ENCODE data around the gene FGD6.

Gene FGD6

GRCh38 chr12:95220726-95221125 lies 3.5 kb upstream of the FGD6 start:
- Histone ChIP-seq H4K20me1 (peaks cover 70% of the 10 kb centered on the region), H3K9ac (no peak overlapping the region), H3K4me1 (peaks cover 22% of the 10 kb centered on the region), H3K9me3 (0 out of 2 replicates have a peak, but pooled peaks cover 3% of the 10 kb centered on the region), H3K4me3 (no peak overlapping the region), H3K27ac (no peak overlapping the region), H3K36me3 (peaks cover 26% of the 10 kb centered on the region), H3K4me2 (no peak overlapping the region), H3K27me3 (no peaks in the 10 kb centered on the region)
- TF ChIP-seq Cebpa-rat (IDR thresholded peaks at IDR 0.05): no peak

DNA sequence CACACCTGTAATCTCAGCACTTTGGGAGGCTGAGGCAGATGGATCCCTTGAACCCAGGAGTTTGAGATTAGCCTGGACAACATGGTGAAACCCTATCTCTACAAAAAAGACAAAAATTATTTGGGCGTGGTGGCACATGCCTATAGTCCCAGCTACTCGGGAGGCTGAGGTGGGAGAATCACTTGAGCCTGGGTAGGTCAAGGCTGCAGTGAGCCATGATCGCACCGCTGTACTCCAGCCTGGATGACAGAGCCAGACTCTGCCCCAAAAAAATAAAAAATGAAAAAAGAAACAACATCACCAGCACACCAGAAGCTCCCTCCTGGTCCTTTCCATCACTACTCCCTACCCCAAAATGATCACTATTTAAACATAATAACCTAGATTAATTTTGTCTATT lies 2.9 kb upstream of the FGD6 start:
- Histone ChIP-seq H3K4me3 (no peak overlapping the region), H4K20me1 (peaks cover 64% of the 10 kb centered on the region), H3K9me3 (0 out of 2 replicates have a peak, but pooled peaks cover 3% of the 10 kb centered on the region), H3K27ac (no peak overlapping the region), H3K9ac (no peak overlapping the region), H3K27me3 (no peaks in the 10 kb centered on the region), H3K36me3 (peaks cover 21% of the 10 kb centered on the region), H3K4me2 (peak overlapping the region; percentile 77), H3K4me1 (peaks cover 27% of the 10 kb centered on the region)
- TF ChIP-seq Cebpa-rat (IDR thresholded peaks at IDR 0.05): no peak

DNA sequence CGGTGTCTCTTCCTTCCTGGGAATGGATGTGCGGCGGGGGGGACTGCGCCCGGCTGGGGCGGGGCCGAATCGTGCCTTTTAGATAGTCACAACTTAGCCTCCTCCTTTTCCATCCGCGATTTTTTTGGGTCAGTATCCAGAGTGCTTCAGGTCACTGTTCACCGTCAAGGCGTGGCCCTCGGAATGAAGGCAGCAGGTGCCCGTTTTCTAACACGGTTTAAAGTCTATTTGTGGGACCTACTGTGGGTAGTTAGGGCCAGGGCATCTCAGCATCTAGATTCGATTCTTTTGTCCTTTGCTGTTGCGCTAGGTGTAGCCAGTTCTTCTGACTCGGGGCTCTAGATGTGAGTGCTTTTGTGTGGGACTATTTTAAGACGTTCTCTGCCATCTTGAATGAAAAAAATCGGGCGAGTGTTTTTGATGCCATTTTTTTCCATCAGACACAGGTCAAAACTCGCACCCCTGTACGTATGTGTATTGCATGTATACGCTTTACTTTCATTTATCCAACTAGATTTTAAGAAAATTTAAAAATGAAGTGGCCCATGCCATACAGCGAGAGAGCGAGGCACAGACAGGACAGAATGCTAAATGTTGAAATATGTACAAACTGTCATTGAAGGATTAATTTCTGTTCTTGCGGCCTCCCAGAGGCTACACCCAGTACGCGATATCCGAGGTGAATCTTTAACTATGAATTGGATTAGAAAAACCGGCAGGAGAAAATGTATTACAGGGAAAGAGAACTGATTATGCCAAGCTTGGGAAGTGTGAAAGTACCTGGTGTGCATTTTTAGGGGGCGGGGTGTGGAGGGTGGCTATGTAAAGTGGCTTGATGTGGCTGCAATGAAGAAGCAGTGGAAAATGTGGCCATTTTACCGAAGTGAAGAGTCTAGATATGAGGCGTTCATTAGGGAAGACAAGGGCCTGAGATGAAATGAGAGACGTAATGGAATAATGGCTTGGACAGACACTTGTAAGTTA lies 1.2 kb upstream of the FGD6 start:
- Histone ChIP-seq H3K4me1 (peaks cover 32% of the 10 kb centered on the region), H3K4me2 (peak overlapping the region; percentile 77), H3K4me3 (peak overlapping the region; percentile 88), H3K9ac (peak overlapping the region; percentile 92), H3K36me3 (peaks cover 6% of the 10 kb centered on the region; the same call in 1 of the 2 replicates), H3K9me3 (no peaks in the 10 kb centered on the region), H3K27me3 (no peaks in the 10 kb centered on the region), H3K27ac (peak overlapping the region; percentile 92), H4K20me1 (peaks cover 47% of the 10 kb centered on the region)
- no peak for TF ChIP-seq Cebpa-rat (IDR thresholded peaks at IDR 0.05)

GRCh38 chr12:95216711-95217376 lies 423 bp downstream of the FGD6 start:
- H3K4me1 ChIP-seq: peaks cover 38% of the 10 kb centered on the region

DNA sequence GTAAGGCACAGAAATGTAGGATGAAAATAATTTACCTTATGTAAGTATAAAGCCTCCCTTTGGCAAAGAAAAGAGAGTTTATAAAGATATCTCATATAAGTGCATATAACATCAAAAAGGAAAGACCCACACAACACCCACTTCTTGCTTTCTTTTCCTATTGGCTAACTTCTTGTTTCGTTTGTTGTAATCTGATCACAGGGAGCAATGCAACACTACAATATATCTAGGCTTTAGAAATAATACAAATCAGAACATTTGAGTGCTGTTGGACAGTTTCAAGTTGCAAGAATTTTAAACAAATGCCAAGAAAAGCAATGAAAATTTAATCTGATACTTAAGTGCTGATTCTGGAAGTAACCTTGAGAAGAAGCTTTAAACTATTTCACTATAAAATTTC lies 1.3 kb downstream of the FGD6 start:
- no peak for TF ChIP-seq Cebpa-rat (IDR thresholded peaks at IDR 0.05)
- H3K4me2 ChIP-seq: peak overlapping the region; percentile 80
- no peaks in the 10 kb centered on the region for H3K9me3 ChIP-seq
- no peak overlapping the region for H3K27ac ChIP-seq
- peaks cover 38% of the 10 kb centered on the region for H3K4me1 ChIP-seq
- H3K27me3 ChIP-seq: no peaks in the 10 kb centered on the region
- H4K20me1 ChIP-seq: peaks cover 23% of the 10 kb centered on the region; the same call in 1 of the 2 replicates
- peaks cover under 1% of the 10 kb centered on the region; the same call in 1 of the 2 replicates for H3K36me3 ChIP-seq
- peak overlapping the region; percentile 88; the same call in 1 of the 2 replicates for H3K4me3 ChIP-seq
- no peak overlapping the region for H3K9ac ChIP-seq

More at GRCh38 chr12:95216711-95217376, 423 bp downstream of the FGD6 start:
- peak overlapping the region; percentile 82 for H3K9ac ChIP-seq
- H3K9me3 ChIP-seq: no peaks in the 10 kb centered on the region
- peaks cover 6% of the 10 kb centered on the region; the same call in 1 of the 2 replicates for H3K36me3 ChIP-seq
- no peaks in the 10 kb centered on the region for H3K27me3 ChIP-seq
- H3K4me3 ChIP-seq: peak overlapping the region; percentile 88
- TF ChIP-seq Cebpa-rat (IDR thresholded peaks at IDR 0.05): no peak
- peak overlapping the region; percentile 81 for H3K27ac ChIP-seq
- peak overlapping the region; percentile 80 for H3K4me2 ChIP-seq
- H4K20me1 ChIP-seq: peaks cover 32% of the 10 kb centered on the region

- TF ChIP-seq Cebpa-rat (IDR thresholded peaks at IDR 0.05): no peak
- no peaks in the 10 kb centered on the region for H3K9me3 ChIP-seq
- peaks cover 36% of the 10 kb centered on the region for H3K4me1 ChIP-seq
- H3K27me3 ChIP-seq: no peaks in the 10 kb centered on the region
- peaks cover 10% of the 10 kb centered on the region; the same call in 1 of the 2 replicates for H4K20me1 ChIP-seq
- H3K9ac ChIP-seq: no peak overlapping the region
- H3K4me2 ChIP-seq: no peak overlapping the region
- no peak overlapping the region for H3K27ac ChIP-seq
- H3K4me3 ChIP-seq: no peak overlapping the region
- no peaks in the 10 kb centered on the region for H3K36me3 ChIP-seq
These were observed 2.8 kb downstream of the FGD6 start for GRCh38 chr12:95214466-95214865.

- no peak overlapping the region for H3K4me3 ChIP-seq
- no peaks in the 10 kb centered on the region for H3K27me3 ChIP-seq
- no peak overlapping the region for H3K4me2 ChIP-seq
- H3K36me3 ChIP-seq: no peaks in the 10 kb centered on the region
- H4K20me1 ChIP-seq: peaks cover 4% of the 10 kb centered on the region; the same call in 1 of the 2 replicates
- peaks cover 31% of the 10 kb centered on the region for H3K4me1 ChIP-seq
- H3K27ac ChIP-seq: no peak overlapping the region
- no peak for TF ChIP-seq Cebpa-rat (IDR thresholded peaks at IDR 0.05)
- H3K9ac ChIP-seq: no peak overlapping the region
- no peaks in the 10 kb centered on the region for H3K9me3 ChIP-seq
These were observed 3.3 kb downstream of the FGD6 start for GRCh38 chr12:95213928-95214327.

- no peak overlapping the region for H3K9ac ChIP-seq
- H3K4me3 ChIP-seq: no peak overlapping the region
- H4K20me1 ChIP-seq: no peaks in the 10 kb centered on the region
- H3K4me2 ChIP-seq: no peak overlapping the region
- no peak overlapping the region for H3K27ac ChIP-seq
- no peaks in the 10 kb centered on the region for H3K27me3 ChIP-seq
- H3K9me3 ChIP-seq: no peaks in the 10 kb centered on the region
- TF ChIP-seq Cebpa-rat (IDR thresholded peaks at IDR 0.05): no peak
- peaks cover 29% of the 10 kb centered on the region for H3K4me1 ChIP-seq
- H3K36me3 ChIP-seq: no peaks in the 10 kb centered on the region
These were observed 4.1 kb downstream of the FGD6 start for GRCh38 chr12:95213119-95213518.

DNA sequence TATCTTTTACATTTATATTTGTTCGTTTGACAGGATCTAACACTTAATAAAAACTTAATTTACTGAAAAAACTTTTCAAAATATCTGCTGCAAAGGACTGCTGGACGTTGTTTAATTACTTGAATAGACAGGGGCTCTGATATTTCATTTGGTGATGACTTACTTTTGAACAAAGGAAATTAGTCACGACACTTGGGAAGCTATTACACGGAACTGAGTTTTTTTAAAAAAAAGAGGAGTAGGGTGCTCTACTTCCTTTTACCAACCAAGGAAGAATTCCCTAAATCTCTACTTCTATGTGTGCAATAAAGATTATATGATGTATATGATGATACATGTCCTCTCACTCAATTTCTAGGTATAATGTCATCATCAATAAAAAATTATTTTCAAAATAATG lies 4.7 kb downstream of the FGD6 start:
- TF ChIP-seq Cebpa-rat (IDR thresholded peaks at IDR 0.05): no peak
- H3K9ac ChIP-seq: no peak overlapping the region
- H3K9me3 ChIP-seq: no peaks in the 10 kb centered on the region
- H3K4me2 ChIP-seq: no peak overlapping the region
- no peaks in the 10 kb centered on the region for H3K27me3 ChIP-seq
- no peak overlapping the region for H3K27ac ChIP-seq
- H3K4me1 ChIP-seq: peaks cover 29% of the 10 kb centered on the region
- no peaks in the 10 kb centered on the region for H4K20me1 ChIP-seq
- no peak overlapping the region for H3K4me3 ChIP-seq
- H3K36me3 ChIP-seq: 0 out of 2 replicates have a peak, but pooled peaks cover 3% of the 10 kb centered on the region

Data from BLaER1 (cell line).